Epithelial cell of prostate (primary cell): ENCODE results near the gene TNS3.

Experiments used
- DNase-seq: peaks from one replicate; pipeline ENCODE4 v3.0.0-alpha.2; 2011; ENCODE audit warnings: low read depth, low spot score
- H3K27ac ChIP-seq: fragments of 450-650 bp; 2 replicates; pipeline ENCODE4 v1.5.1; 2017; ENCODE audit warnings: mild to moderate bottlenecking

The TNS3 gene

GRCh38 chr7:47303695-47304453 is 278.0 kb downstream of the TNS3 start:
- H3K27ac ChIP-seq: no peak overlapping the region
- DNase-seq: no peak

- DNase-seq: no peak
Measured at GRCh38 chr7:47303014-47303694, 278.8 kb downstream of the TNS3 start.

GRCh38 chr7:47302560-47302959 is 279.4 kb downstream of the TNS3 start:
- no peak overlapping the region for H3K27ac ChIP-seq

More at GRCh38 chr7:47303014-47303694, 278.8 kb downstream of the TNS3 start:
- no peak overlapping the region for H3K27ac ChIP-seq

GRCh38 chr7:47301657-47302295 is 280.1 kb downstream of the TNS3 start:
- H3K27ac ChIP-seq: no peak overlapping the region
- DNase-seq: no peak

More at GRCh38 chr7:47302560-47302959, 279.4 kb downstream of the TNS3 start:
- DNase-seq: no peak

GRCh38 chr7:47301105-47301477 is 280.8 kb downstream of the TNS3 start:
- no peak for DNase-seq
- no peak overlapping the region for H3K27ac ChIP-seq

GRCh38 chr7:47300472-47301104 is 281.3 kb downstream of the TNS3 start:
- no peak for DNase-seq
- H3K27ac ChIP-seq: no peak overlapping the region

- no peak overlapping the region for H3K27ac ChIP-seq
- no peak for DNase-seq
Measured at GRCh38 chr7:47299496-47299895, 282.4 kb downstream of the TNS3 start.

GRCh38 chr7:47298636-47299035 is 283.3 kb downstream of the TNS3 start:
- no peak for DNase-seq

GRCh38 chr7:47297120-47297519 is 284.8 kb downstream of the TNS3 start:
- no peak for DNase-seq
- no peak overlapping the region for H3K27ac ChIP-seq

More at GRCh38 chr7:47298636-47299035, 283.3 kb downstream of the TNS3 start:
- no peak overlapping the region for H3K27ac ChIP-seq

- no peak overlapping the region for H3K27ac ChIP-seq
- DNase-seq: no peak
Measured at GRCh38 chr7:47295606-47296005, 286.3 kb downstream of the TNS3 start.

GRCh38 chr7:47294556-47295222 is 287.2 kb downstream of the TNS3 start:
- H3K27ac ChIP-seq: no peak overlapping the region
- DNase-seq: no peak

GRCh38 chr7:47293884-47294555 is 287.9 kb downstream of the TNS3 start:
- DNase-seq: no peak
- no peak overlapping the region for H3K27ac ChIP-seq

- no peak for DNase-seq
- peak overlapping the region; percentile 96 for H3K27ac ChIP-seq
Measured at GRCh38 chr7:47292832-47293309, 289.0 kb downstream of the TNS3 start.

- peak overlapping the region; percentile 96 for H3K27ac ChIP-seq
- peak; percentile 87 for DNase-seq
Measured at GRCh38 chr7:47291461-47292081, 290.3 kb downstream of the TNS3 start.

- H3K27ac ChIP-seq: peak overlapping the region; percentile 96
- no peak for DNase-seq
Measured at GRCh38 chr7:47290867-47291266, 291.0 kb downstream of the TNS3 start.

GRCh38 chr7:47290466-47290865 is 291.4 kb downstream of the TNS3 start:
- no peak for DNase-seq
- H3K27ac ChIP-seq: peak overlapping the region; percentile 96

GRCh38 chr7:47288060-47288459 is 293.9 kb downstream of the TNS3 start:
- DNase-seq: no peak
- H3K27ac ChIP-seq: no peak overlapping the region

GRCh38 chr7:47285860-47286491 is 295.9 kb downstream of the TNS3 start:
- H3K27ac ChIP-seq: no peak overlapping the region
- no peak for DNase-seq
